Measurements from ENCODE around the gene LOXL3. TPM values are rescaled to one million over a fixed set of nuclear protein-coding genes. Genes with fewer than 3 reads are reported as not detected.

LOXL3 gene
- total and polyA plus RNA-seq, 2 of the 8 experiments (the other 6 are each of a cell fraction or from before 2014, with no cell fraction given): 22.4 to 27.2 TPM

DNA sequence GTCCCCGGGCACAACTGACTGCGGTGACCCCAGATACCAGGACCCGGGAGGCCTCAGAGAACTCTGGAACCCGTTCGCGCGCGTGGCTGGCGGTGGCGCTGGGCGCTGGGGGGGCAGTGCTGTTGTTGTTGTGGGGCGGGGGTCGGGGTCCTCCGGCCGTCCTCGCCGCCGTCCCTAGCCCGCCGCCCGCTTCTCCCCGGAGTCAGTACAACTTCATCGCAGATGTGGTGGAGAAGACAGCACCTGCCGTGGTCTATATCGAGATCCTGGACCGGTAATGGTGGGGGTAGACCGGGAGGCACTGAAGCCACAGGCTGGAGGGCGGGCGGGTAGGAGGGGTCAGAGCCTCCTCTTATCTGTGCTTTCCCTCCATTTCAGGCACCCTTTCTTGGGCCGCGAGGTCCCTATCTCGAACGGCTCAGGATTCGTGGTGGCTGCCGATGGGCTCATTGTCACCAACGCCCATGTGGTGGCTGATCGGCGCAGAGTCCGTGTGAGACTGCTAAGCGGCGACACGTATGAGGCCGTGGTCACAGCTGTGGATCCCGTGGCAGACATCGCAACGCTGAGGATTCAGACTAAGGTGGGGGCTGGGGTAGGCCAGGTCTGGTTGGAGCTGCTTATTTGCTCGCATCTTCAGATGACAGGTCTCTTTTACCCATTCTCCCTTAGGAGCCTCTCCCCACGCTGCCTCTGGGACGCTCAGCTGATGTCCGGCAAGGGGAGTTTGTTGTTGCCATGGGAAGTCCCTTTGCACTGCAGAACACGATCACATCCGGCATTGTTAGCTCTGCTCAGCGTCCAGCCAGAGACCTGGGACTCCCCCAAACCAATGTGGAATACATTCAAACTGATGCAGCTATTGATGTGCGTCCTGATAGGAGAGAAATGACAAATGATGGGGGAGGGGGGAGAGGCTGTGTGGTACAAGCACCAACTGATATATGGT, 23.2 kb downstream of the LOXL3 start (continued):
- TF ChIP-seq MAFK (IDR thresholded peaks at IDR 0.05; ENCODE audit: low read depth, low read length) (no peak), CTBP2 (IDR thresholded peaks at IDR 0.05; ENCODE audit: borderline replicate concordance, insufficient read depth, insufficient read length, low read length) (no peak), POLR2A (IDR thresholded peaks at IDR 0.05; ENCODE audit: control extremely low read depth in 1 of 2, low read depth in 2 of 2, low read length in 2 of 2) (no peak)
